ENCODE data around the gene TTLL11.

Gene TTLL11

GRCh38 chr9:122016309-122016708, 76.8 kb downstream of the TTLL11 start:
- TF ChIP-seq CTCF (IDR thresholded peaks at IDR 0.05; ENCODE audit: extremely low read depth, insufficient read depth, missing control alignments) = no peak
- in situ Hi-C loops (cut with MboI; ENCODE audit: low pct_unique_long_range_greater_than_20kb, low sequenced_read_pairs, unreplicated experiment) = no loop called here
- no peak for DNase-seq (ENCODE audit: low spot score)

GRCh38 chr9:122015170-122015821, 77.8 kb downstream of the TTLL11 start:
- in situ Hi-C loops (cut with MboI; ENCODE audit: low pct_unique_long_range_greater_than_20kb, low sequenced_read_pairs, unreplicated experiment) = no loop called here
- TF ChIP-seq CTCF (IDR thresholded peaks at IDR 0.05; ENCODE audit: extremely low read depth, insufficient read depth, missing control alignments) = no peak
- no peak for DNase-seq (ENCODE audit: low spot score)

GRCh38 chr9:122011818-122012498, 81.2 kb downstream of the TTLL11 start:
- no peak for TF ChIP-seq CTCF (IDR thresholded peaks at IDR 0.05; ENCODE audit: extremely low read depth, insufficient read depth, missing control alignments)
- in situ Hi-C loops (cut with MboI; ENCODE audit: low pct_unique_long_range_greater_than_20kb, low sequenced_read_pairs, unreplicated experiment) = no loop called here
- DNase-seq (ENCODE audit: low spot score) = no peak

- no peak for DNase-seq (ENCODE audit: low spot score)
- in situ Hi-C loops (cut with MboI; ENCODE audit: low pct_unique_long_range_greater_than_20kb, low sequenced_read_pairs, unreplicated experiment) = no loop called here
- no peak for TF ChIP-seq CTCF (IDR thresholded peaks at IDR 0.05; ENCODE audit: extremely low read depth, insufficient read depth, missing control alignments)
Observed at GRCh38 chr9:122008559-122008958, 84.5 kb downstream of the TTLL11 start.

- in situ Hi-C loops (cut with MboI; ENCODE audit: low pct_unique_long_range_greater_than_20kb, low sequenced_read_pairs, unreplicated experiment) = no loop called here
- DNase-seq (ENCODE audit: low spot score) = no peak
- TF ChIP-seq CTCF (IDR thresholded peaks at IDR 0.05; ENCODE audit: extremely low read depth, insufficient read depth, missing control alignments) = no peak
Observed at GRCh38 chr9:122007837-122008236, 85.3 kb downstream of the TTLL11 start.

GRCh38 chr9:122005597-122005996, 87.5 kb downstream of the TTLL11 start:
- in situ Hi-C loops (cut with MboI; ENCODE audit: low pct_unique_long_range_greater_than_20kb, low sequenced_read_pairs, unreplicated experiment) = no loop called here
- no peak for TF ChIP-seq CTCF (IDR thresholded peaks at IDR 0.05; ENCODE audit: extremely low read depth, insufficient read depth, missing control alignments)
- no peak for DNase-seq (ENCODE audit: low spot score)

Data from GM13977 (cell line).